Left ventricle myocardium superior (tissue), 1 donor: Measurements from ENCODE around the gene TUBB2B. TPM values are rescaled to one million over a fixed set of nuclear protein-coding genes. Genes with fewer than 3 reads are reported as not detected.
A peak's percentile ranks its signal among the peaks of the same experiment; 100 is the strongest.

ENCODE experiments used
- ATAC-seq: fragments of 200-7000 bp; cut with Tn5 transposase; one replicate; pipeline ENCODE4 v1.9.1; 2020; ENCODE audit warnings: mild to moderate bottlenecking, moderate library complexity
- DNase-seq: peaks from one replicate; pipeline ENCODE4 v3.0.0-alpha.2; 2020
- intact Hi-C: fragments of 100-400 bp; cut with micrococcal nuclease; formaldehyde crosslinking; loops from one replicate; pipeline ENCODE4 v1.11.0; 2022
- total RNA-seq: library from RNA; stranded (reverse); fragmentation: NEBNext Ultra II Directional; extraction: Animal tissue kit (Norgen Biotek cat#: 25700); gene quantifications from one replicate; pipeline ENCODE4 v1.2.1, GENCODE V29; 2021
- donor health status: DM: no; HTN: yes; CAD: no; lungs with severe emphysema.

The TUBB2B gene
- total RNA-seq, 1 donor from 2014 or later = 1.0 TPM

GRCh38 chr6:3237761-3238662 is 10.6 kb upstream of the TUBB2B start:
- intact Hi-C loops = no loop called here
- ATAC-seq (peak; percentile 18), DNase-seq (no peak)

- ATAC-seq (no peak), DNase-seq (no peak)
- intact Hi-C loops = no loop called here
These were observed 8.6 kb upstream of the TUBB2B start for GRCh38 chr6:3236005-3236404.

- no peak for DNase-seq
- ATAC-seq = no peak
- intact Hi-C loops = no loop called here
These were observed 8.0 kb upstream of the TUBB2B start for GRCh38 chr6:3235486-3235885.

GRCh38 chr6:3233904-3234303 is 6.5 kb upstream of the TUBB2B start:
- DNase-seq (no peak), ATAC-seq (no peak)
- intact Hi-C loops = no loop called here

GRCh38 chr6:3233321-3233720 is 5.9 kb upstream of the TUBB2B start:
- ATAC-seq (no peak), DNase-seq (no peak)
- intact Hi-C loops = no loop called here

GRCh38 chr6:3232017-3232945 is 4.8 kb upstream of the TUBB2B start:
- intact Hi-C loops = no loop called here
- ATAC-seq (no peak), DNase-seq (no peak)

- DNase-seq (peak; percentile 66), ATAC-seq (peak; percentile 84)
- intact Hi-C loops = no loop called here
These were observed 4.0 kb upstream of the TUBB2B start for GRCh38 chr6:3231247-3232016.

GRCh38 chr6:3230900-3231246 is 3.4 kb upstream of the TUBB2B start:
- ATAC-seq = no peak
- intact Hi-C loops = no loop called here
- DNase-seq = no peak

- intact Hi-C loops = no loop called here
- ATAC-seq = no peak
These were observed 2.9 kb upstream of the TUBB2B start for GRCh38 chr6:3230256-3230882.

GRCh38 chr6:3229566-3230178 is 2.2 kb upstream of the TUBB2B start:
- ATAC-seq = no peak
- intact Hi-C loops = no loop called here
- no peak for DNase-seq

More at GRCh38 chr6:3230256-3230882, 2.9 kb upstream of the TUBB2B start:
- DNase-seq = no peak

GRCh38 chr6:3228771-3229565 is 1.5 kb upstream of the TUBB2B start:
- DNase-seq (no peak), ATAC-seq (no peak)
- intact Hi-C loops = no loop called here

GRCh38 chr6:3228046-3228671 is 706 bp upstream of the TUBB2B start:
- DNase-seq (no peak), ATAC-seq (peak; percentile 12)
- intact Hi-C loops = no loop called here

GRCh38 chr6:3226481-3227362 is 731 bp downstream of the TUBB2B start:
- peak; percentile 10 for ATAC-seq
- intact Hi-C loops = no loop called here
- peak; percentile 42 for DNase-seq

GRCh38 chr6:3226042-3226441 is 1.4 kb downstream of the TUBB2B start:
- ATAC-seq = no peak
- DNase-seq = no peak
- intact Hi-C loops = no loop called here

- no peak for ATAC-seq
- intact Hi-C loops = no loop called here
- DNase-seq = no peak
These were observed 4.9 kb downstream of the TUBB2B start for GRCh38 chr6:3222506-3223038.

- ATAC-seq (no peak), DNase-seq (no peak)
- intact Hi-C loops = no loop called here
These were observed 5.9 kb downstream of the TUBB2B start for GRCh38 chr6:3221578-3221977.
